Measurements from ENCODE around the gene TBC1D24.

GRCh38 chr16:2451851-2452320, 23.0 kb upstream of the TBC1D24 start:
- TF ChIP-seq POLR2AphosphoS5 (IDR thresholded peaks at IDR 0.05) (no peak), POLR2A (IDR thresholded peaks at IDR 0.05) (no peak)
- TF ChIP-seq, protein P1, sequence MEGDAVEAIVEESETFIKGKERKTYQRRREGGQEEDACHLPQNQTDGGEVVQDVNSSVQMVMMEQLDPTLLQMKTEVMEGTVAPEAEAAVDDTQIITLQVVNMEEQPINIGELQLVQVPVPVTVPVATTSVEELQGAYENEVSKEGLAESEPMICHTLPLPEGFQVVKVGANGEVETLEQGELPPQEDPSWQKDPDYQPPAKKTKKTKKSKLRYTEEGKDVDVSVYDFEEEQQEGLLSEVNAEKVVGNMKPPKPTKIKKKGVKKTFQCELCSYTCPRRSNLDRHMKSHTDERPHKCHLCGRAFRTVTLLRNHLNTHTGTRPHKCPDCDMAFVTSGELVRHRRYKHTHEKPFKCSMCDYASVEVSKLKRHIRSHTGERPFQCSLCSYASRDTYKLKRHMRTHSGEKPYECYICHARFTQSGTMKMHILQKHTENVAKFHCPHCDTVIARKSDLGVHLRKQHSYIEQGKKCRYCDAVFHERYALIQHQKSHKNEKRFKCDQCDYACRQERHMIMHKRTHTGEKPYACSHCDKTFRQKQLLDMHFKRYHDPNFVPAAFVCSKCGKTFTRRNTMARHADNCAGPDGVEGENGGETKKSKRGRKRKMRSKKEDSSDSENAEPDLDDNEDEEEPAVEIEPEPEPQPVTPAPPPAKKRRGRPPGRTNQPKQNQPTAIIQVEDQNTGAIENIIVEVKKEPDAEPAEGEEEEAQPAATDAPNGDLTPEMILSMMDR (IDR thresholded peaks at IDR 0.05), result no peak

Measured in breast epithelium (tissue), 3 donors.